ENCODE data around the gene VARS1. TPM values are rescaled to one million over a fixed set of nuclear protein-coding genes. Genes with fewer than 3 reads are reported as not detected.
"Not testable (repeated sequence)": the region's sequence is repeated elsewhere in the genome, so short reads cannot be mapped to it uniquely, and the experiment has no call there.

Gene VARS1
- total RNA-seq (2022), result 132 and 135 TPM in 2 replicates
- percentile 64 among the genes with signal in this experiment for Bru-seq, nascent RNA
- BruChase-seq, experiment 1, labeled RNA remaining after a 2-hour chase, result percentile 74 among the genes with signal in this experiment
- percentile 88 among the genes with signal in this experiment for BruChase-seq, experiment 2, labeled RNA remaining after a 6-hour chase
- long read RNA-seq, full-length matches to known transcripts, result 102 of 197 reads
- long read RNA-seq, partial matches to known transcripts, result 50 of 197 reads
- long read RNA-seq, other reads (novel, unspliced or antisense), result 45 of 197 reads

DNA sequence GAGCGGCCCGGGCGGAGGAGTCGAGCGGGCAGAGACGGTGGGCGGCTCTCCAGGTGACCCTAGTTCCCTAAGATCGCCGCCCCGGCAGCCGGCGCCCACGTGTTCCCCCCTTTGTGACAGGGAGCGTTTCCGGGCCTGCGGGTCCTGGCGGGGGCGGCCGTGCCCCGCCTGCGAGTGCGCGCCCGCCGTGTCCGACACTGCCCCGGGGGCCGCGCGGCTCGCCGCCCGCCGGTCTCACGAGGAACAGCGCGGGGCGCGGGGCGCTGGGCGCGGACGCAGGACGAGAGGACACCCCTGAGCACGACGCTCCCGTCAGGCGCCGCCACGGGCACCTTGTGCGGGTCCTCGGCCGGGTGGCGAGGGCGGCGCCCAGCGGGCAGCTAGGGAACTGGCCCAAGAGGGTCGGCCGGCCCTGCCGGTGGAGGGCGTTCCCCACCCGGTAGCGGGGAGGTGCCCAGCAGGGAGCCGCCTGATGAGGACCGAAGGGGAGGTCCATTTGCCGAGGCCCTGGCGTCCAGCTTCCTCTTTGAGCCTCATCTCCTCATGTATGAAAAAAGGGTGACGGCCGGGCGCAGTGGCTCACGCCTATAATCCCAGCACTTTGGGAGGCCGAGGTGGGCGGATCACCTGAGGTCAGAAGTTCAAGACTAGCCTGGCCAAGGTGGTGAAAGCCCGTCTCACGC, at the start of gene VARS1:
Gene VARS1 (minus strand): TSS at position 137 of the 683 bp plus-strand sequence. CDS start 535 bp downstream, outside the sequence.
- intact Hi-C loops (cut with micrococcal nuclease; ENCODE audit: unreplicated experiment), result loop anchor here (1.0 kb wide), 2 partner anchors 32 to 66 kb away; partner anchors contain the start of genes DDAH2 and HSPA1B
- no peaks in the 10 kb centered on the region for H3K9me3 Mint-ChIP-seq (ENCODE audit: unreplicated experiment)
- Histone ChIP-seq H3K4me1 (0 out of 2 replicates have a peak, but pooled peaks cover 3% of the 10 kb centered on the region), H3K9me3 (no peaks in the 10 kb centered on the region), H3K4me3 (ENCODE audit: low read depth, low read length) (peak within 1 kb of the TSS; percentile 80), H3K36me3 (ENCODE audit: control insufficient read depth, insufficient read depth, low read length) (no peaks in the 10 kb centered on the region), H3K27me3 (replicated peaks; ENCODE audit: control insufficient read depth, insufficient read depth, low read length) (no peaks in the 10 kb centered on the region)
- H3K4me3 Mint-ChIP-seq (ENCODE audit: unreplicated experiment), result peak within 1 kb of the TSS; percentile 98
- POLR2A ChIA-PET, result interaction anchor here (0.6 to 2.1 kb wide), 10 partner anchors 11 to 67 kb away, joined by 3 to 29 read pairs (median 6); partner anchors contain the start of genes DDAH2, HSPA1A, HSPA1B and HSPA1L
- H3K4me1 Mint-ChIP-seq (ENCODE audit: low read depth, unreplicated experiment), result peaks cover 15% of the 10 kb centered on the region
- peak; percentile 92 to 95 for DNase-seq
- TF ChIP-seq, protein P1, sequence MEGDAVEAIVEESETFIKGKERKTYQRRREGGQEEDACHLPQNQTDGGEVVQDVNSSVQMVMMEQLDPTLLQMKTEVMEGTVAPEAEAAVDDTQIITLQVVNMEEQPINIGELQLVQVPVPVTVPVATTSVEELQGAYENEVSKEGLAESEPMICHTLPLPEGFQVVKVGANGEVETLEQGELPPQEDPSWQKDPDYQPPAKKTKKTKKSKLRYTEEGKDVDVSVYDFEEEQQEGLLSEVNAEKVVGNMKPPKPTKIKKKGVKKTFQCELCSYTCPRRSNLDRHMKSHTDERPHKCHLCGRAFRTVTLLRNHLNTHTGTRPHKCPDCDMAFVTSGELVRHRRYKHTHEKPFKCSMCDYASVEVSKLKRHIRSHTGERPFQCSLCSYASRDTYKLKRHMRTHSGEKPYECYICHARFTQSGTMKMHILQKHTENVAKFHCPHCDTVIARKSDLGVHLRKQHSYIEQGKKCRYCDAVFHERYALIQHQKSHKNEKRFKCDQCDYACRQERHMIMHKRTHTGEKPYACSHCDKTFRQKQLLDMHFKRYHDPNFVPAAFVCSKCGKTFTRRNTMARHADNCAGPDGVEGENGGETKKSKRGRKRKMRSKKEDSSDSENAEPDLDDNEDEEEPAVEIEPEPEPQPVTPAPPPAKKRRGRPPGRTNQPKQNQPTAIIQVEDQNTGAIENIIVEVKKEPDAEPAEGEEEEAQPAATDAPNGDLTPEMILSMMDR (IDR thresholded peaks at IDR 0.05; ENCODE audit: insufficient read depth in 1 of 2, low read depth in 1 of 2, low read length in 1 of 2, severe bottlenecking in 1 of 2, unreplicated experiment in 1 of 2), result peak; percentile 78 to 94
- H3K27me3 Mint-ChIP-seq (ENCODE audit: insufficient read depth, unreplicated experiment), result no peaks in the 10 kb centered on the region
- peaks cover 25% of the 10 kb centered on the region for H3K36me3 Mint-ChIP-seq (ENCODE audit: insufficient read depth, unreplicated experiment)
- BruUV-seq (replicated peaks), result no TSS peak
- peak within 1 kb of the TSS; percentile 94 for H3K27ac Mint-ChIP-seq (ENCODE audit: unreplicated experiment)
- CTCF ChIA-PET, result interaction anchor here (0.8 to 2.9 kb wide), 7 partner anchors 11 to 115 kb away, joined by 3 to 21 read pairs (median 5); partner anchors contain the start of genes HSPA1A, HSPA1L, LSM2 and LY6G5C

DNA sequence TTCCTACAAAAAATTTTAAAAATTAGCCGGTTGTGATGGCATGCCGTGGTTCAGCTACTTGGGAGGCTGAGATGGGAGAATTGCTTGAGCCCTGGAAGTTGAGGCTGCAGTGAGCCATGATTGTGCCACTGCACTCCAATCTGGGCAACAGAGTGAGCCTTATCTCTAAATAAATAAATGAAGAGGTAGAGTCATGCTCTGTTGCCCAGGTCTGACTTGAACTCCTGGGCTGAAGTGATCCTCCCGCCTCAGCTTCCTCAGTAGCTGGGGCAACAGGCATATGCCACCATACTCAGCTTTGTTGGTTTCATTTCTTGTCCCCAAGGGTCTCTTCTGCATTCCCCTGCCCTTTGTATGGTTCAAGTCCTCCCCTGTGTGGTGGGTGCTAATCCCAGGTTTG, 49.0 kb upstream of the VARS1 start:
- H3K4me3 ChIP-seq (ENCODE audit: low read depth, low read length), result no peak overlapping the region
- peaks cover 16% of the 10 kb centered on the region for H3K4me1 Mint-ChIP-seq (ENCODE audit: low read depth, unreplicated experiment)
- ChIA-PET POLR2A (interaction anchor here (1.4 kb wide), 1 partner anchor 17 kb away, joined by 3 read pairs; the partner anchor contains the start of gene HSPA1B), CTCF (no interaction called here)
- no peak overlapping the region for H3K27ac Mint-ChIP-seq (ENCODE audit: unreplicated experiment)
- TF ChIP-seq, protein P1 (IDR thresholded peaks at IDR 0.05; ENCODE audit: insufficient read depth in 1 of 2, low read depth in 1 of 2, low read length in 1 of 2, severe bottlenecking in 1 of 2, unreplicated experiment in 1 of 2), result no peak
- intact Hi-C loops (cut with micrococcal nuclease; ENCODE audit: unreplicated experiment), result no loop called here
- no peaks in the 10 kb centered on the region for H3K27me3 Mint-ChIP-seq (ENCODE audit: insufficient read depth, unreplicated experiment)
- H3K36me3 ChIP-seq (ENCODE audit: control insufficient read depth, insufficient read depth, low read length), result no peaks in the 10 kb centered on the region
- H3K9me3 Mint-ChIP-seq (ENCODE audit: unreplicated experiment), result no peaks in the 10 kb centered on the region
- DNase-seq, result no peak
- H3K4me1 ChIP-seq, result peaks cover 31% of the 10 kb centered on the region
- no TSS peak for BruUV-seq (replicated peaks)
- H3K4me3 Mint-ChIP-seq (ENCODE audit: unreplicated experiment), result no peak overlapping the region
- no peaks in the 10 kb centered on the region for H3K9me3 ChIP-seq
- H3K36me3 Mint-ChIP-seq (ENCODE audit: insufficient read depth, unreplicated experiment), result peaks cover 50% of the 10 kb centered on the region
- H3K27me3 ChIP-seq (replicated peaks; ENCODE audit: control insufficient read depth, insufficient read depth, low read length), result no peaks in the 10 kb centered on the region

DNA sequence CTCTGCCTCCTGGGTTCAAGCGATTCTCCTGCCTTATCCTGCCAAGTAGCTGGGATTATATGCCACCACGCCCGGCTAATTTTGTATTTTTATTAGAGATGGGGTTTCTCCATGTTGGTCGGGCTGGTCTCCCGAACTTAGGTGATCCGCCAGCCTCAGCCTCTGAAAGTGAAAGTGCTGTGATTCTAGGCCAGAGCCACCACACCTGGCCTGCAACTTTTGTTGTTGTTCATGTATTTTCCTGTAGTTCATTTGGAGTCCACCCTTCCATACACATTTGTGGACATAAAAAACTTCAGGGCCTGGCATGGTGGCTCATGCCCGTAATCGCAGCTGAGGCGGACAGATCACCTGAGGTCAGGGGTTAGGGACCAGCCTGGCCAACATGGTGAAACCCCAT, 46.5 kb upstream of the VARS1 start:
- CTCF ChIA-PET, result no interaction called here
- DNase-seq, result no peak
- Histone ChIP-seq H3K27me3 (replicated peaks; ENCODE audit: control insufficient read depth, insufficient read depth, low read length) (no peaks in the 10 kb centered on the region), H3K4me3 (ENCODE audit: low read depth, low read length) (no peak overlapping the region), H3K4me1 (peaks cover 26% of the 10 kb centered on the region), H3K36me3 (ENCODE audit: control insufficient read depth, insufficient read depth, low read length) (peaks cover 7% of the 10 kb centered on the region), H3K9me3 (no peaks in the 10 kb centered on the region)
- no peaks in the 10 kb centered on the region for H3K27me3 Mint-ChIP-seq (ENCODE audit: insufficient read depth, unreplicated experiment)
- H3K27ac Mint-ChIP-seq (ENCODE audit: unreplicated experiment), result no peak overlapping the region
- peaks cover 74% of the 10 kb centered on the region for H3K36me3 Mint-ChIP-seq (ENCODE audit: insufficient read depth, unreplicated experiment)
- H3K4me3 Mint-ChIP-seq (ENCODE audit: unreplicated experiment), result no peak overlapping the region
- POLR2A ChIA-PET, result no interaction called here
- peaks cover 21% of the 10 kb centered on the region for H3K4me1 Mint-ChIP-seq (ENCODE audit: low read depth, unreplicated experiment)
- BruUV-seq (replicated peaks), result no TSS peak
- TF ChIP-seq, protein P1 (IDR thresholded peaks at IDR 0.05; ENCODE audit: insufficient read depth in 1 of 2, low read depth in 1 of 2, low read length in 1 of 2, severe bottlenecking in 1 of 2, unreplicated experiment in 1 of 2), result no peak
- intact Hi-C loops (cut with micrococcal nuclease; ENCODE audit: unreplicated experiment), result no loop called here
- no peaks in the 10 kb centered on the region for H3K9me3 Mint-ChIP-seq (ENCODE audit: unreplicated experiment)

GRCh38 chr6:31839779-31840126, 44.2 kb upstream of the VARS1 start:
- POLR2A ChIA-PET, result interaction anchor here (0.6 to 1.0 kb wide), 4 partner anchors 12 to 99 kb away, joined by 3 to 7 read pairs (median 3); partner anchors contain the start of gene HSPA1B
- H3K27me3 ChIP-seq (replicated peaks; ENCODE audit: control insufficient read depth, insufficient read depth, low read length); CTCF ChIA-PET; H3K9me3 Mint-ChIP-seq (ENCODE audit: unreplicated experiment); intact Hi-C loops (cut with micrococcal nuclease; ENCODE audit: unreplicated experiment); BruUV-seq (replicated peaks); H3K27me3 Mint-ChIP-seq (ENCODE audit: insufficient read depth, unreplicated experiment); H3K36me3 ChIP-seq (ENCODE audit: control insufficient read depth, insufficient read depth, low read length); H3K4me3 Mint-ChIP-seq (ENCODE audit: unreplicated experiment); H3K4me3 ChIP-seq (ENCODE audit: low read depth, low read length); H3K27ac Mint-ChIP-seq (ENCODE audit: unreplicated experiment); DNase-seq; H3K9me3 ChIP-seq: not testable (repeated sequence)
- Mint-ChIP-seq H3K36me3 (ENCODE audit: insufficient read depth, unreplicated experiment) (peaks cover 88% of the 10 kb centered on the region), H3K4me1 (ENCODE audit: low read depth, unreplicated experiment) (peaks cover 12% of the 10 kb centered on the region)
- H3K4me1 ChIP-seq, result peaks cover 13% of the 10 kb centered on the region

Data from Caco-2 (cell line).